ENCODE data around the gene SPATA2.
"Not testable (repeated sequence)": the region's sequence is repeated elsewhere in the genome, so short reads cannot be mapped to it uniquely, and the experiment has no call there.

SPATA2 gene

DNA sequence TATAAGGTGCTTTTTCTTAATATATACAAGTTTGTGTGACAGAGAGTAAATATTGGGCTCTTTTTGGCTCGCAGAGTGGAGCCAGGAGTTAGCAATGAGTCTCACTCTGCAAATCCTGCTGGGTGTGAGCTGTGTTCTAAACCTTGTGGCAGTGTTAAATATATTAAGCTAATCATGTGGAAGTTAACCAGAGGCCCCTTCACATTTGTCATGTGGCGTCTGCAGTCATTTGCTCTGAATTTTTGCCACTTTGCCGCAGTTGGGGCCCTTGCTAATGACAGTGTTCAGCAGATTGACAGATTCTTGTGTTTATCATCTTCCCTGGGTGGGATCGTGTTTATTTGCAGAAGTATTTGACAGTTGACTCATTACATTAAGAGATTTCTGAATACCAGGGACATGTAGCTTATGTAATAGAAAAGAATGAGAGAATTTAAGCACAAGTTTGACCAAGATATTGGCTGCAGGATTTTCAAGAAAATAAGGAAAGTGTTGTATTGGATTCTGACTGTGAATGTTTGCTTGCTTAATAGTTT lies 37.9 kb downstream of the SPATA2 start:
- TF ChIP-seq POLR2A (IDR thresholded peaks at IDR 0.05; ENCODE audit: low read length): no peak
- no peak for TF ChIP-seq GATA1 (IDR thresholded peaks at IDR 0.05; ENCODE audit: low read depth, low read length)
- no peak for DNase-seq

DNA sequence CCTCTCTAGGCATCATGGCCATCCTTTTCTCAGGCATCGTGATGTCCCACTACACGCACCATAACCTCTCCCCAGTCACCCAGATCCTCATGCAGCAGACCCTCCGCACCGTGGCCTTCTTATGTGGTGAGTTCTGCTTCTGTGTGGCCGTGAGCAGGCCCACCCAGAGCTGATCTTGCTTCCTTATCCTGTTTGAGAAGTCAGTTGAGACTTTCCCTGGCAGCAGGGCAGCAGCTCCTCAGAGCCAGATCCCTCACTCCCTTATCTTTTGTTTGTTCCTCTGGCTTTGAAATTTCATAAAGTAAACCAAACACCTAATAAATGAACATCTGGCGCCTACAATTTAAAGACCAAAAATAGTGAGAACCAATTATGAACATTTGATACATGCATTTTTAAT lies 40.6 kb downstream of the SPATA2 start:
- TF ChIP-seq GATA1 (IDR thresholded peaks at IDR 0.05; ENCODE audit: low read depth, low read length) (no peak), POLR2A (IDR thresholded peaks at IDR 0.05; ENCODE audit: low read length) (no peak)
- DNase-seq: no peak

DNA sequence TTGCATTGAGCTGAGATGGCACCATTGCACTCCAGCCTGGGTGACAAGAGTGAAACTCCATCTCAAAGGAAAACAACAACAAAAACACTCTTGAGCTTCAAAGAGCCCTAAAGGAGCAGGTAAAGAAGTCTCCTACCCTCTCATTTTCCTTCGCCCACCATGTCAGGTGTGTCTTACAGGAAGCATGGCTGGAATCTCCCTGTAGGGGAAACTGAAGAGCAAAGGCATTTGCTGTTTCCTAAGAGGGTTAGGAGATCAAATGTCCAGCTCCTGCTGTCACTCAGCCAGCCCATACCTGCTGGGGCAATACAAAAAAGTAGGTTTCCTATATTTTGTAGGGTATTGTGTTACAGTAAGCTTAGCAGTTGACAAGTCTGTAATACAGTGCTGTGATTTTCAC lies 43.3 kb downstream of the SPATA2 start:
- DNase-seq: no peak
- TF ChIP-seq POLR2A (IDR thresholded peaks at IDR 0.05; ENCODE audit: low read length) (no peak), GATA1 (IDR thresholded peaks at IDR 0.05; ENCODE audit: low read depth, low read length) (no peak)

- no peak for DNase-seq
- no peak for TF ChIP-seq POLR2A (IDR thresholded peaks at IDR 0.05; ENCODE audit: low read length)
- TF ChIP-seq GATA1 (IDR thresholded peaks at IDR 0.05; ENCODE audit: low read depth, low read length): no peak
These were observed 43.9 kb downstream of the SPATA2 start for GRCh38 chr20:49871391-49871948.

DNA sequence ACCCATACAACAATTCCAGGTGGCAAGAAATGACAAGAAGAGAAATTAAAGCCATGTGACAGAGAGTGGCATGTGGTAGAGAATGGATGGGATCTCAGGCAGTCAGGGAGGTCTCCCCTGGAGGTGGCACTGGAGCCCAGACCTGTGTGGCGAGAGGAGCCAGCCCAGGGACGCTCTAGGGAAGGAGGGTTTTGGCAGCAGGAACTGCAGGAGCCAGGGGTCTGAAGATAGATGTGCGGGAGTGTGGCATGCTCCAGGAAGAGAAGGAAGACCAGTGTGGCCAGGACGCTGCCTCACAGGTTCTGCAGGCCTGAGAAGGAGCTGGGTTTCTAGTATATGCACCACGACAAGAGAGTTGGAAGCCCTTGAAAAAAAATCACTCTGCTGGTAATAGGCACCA lies 45.1 kb downstream of the SPATA2 start:
- no peak for DNase-seq
- no peak for TF ChIP-seq GATA1 (IDR thresholded peaks at IDR 0.05; ENCODE audit: low read depth, low read length)
- no peak for TF ChIP-seq POLR2A (IDR thresholded peaks at IDR 0.05; ENCODE audit: low read length)

DNA sequence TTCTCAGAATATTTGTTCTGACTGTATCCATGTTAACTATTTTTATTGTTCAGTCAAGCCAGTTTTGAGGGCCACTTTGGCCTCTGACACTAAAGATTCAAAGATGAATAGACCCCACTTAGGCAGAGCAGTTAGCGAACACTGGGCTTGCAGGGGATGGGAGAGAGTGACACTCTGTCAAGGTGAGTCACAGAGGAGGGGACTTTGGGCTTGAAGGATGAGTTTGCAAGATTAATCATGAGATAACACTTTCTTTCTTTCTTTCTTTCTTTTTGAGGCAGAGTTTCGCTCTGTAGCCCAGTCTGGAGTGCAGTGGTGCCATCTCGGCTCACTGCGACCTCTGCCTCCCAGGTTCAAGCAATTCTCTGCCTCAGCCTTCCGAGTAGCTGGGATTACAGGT lies 46.4 kb downstream of the SPATA2 start:
- TF ChIP-seq POLR2A (IDR thresholded peaks at IDR 0.05; ENCODE audit: low read length) (no peak), GATA1 (IDR thresholded peaks at IDR 0.05; ENCODE audit: low read depth, low read length) (no peak)
- DNase-seq: peak; percentile 7 to 38

- no peak for TF ChIP-seq POLR2A (IDR thresholded peaks at IDR 0.05; ENCODE audit: low read length)
- TF ChIP-seq GATA1 (IDR thresholded peaks at IDR 0.05; ENCODE audit: low read depth, low read length): no peak
- DNase-seq: no peak
These were observed 46.8 kb downstream of the SPATA2 start for GRCh38 chr20:49868538-49868937.

- TF ChIP-seq POLR2A (IDR thresholded peaks at IDR 0.05; ENCODE audit: low read length) (no peak), GATA1 (IDR thresholded peaks at IDR 0.05; ENCODE audit: low read depth, low read length) (no peak)
- DNase-seq: no peak
These were observed 47.7 kb downstream of the SPATA2 start for GRCh38 chr20:49867453-49868215.

DNA sequence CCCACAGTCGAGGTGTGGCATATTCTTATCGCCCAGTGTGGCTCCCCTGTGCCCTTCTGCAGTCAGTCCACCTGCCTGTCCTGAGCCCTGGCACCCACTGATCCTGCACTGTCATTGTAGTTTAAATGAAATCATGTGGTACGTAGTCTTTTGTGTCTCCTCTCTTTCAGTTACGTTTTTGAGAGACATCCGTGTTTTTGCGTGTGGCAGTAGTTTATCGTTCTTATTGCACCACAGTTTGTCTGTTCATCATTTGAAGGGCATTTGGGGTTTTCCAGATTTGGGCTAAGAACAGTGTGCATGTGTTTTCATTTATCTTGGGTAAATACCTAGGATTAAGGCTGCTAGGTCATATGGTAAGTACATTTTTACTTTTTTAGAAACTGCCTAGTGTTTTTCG lies 49.3 kb downstream of the SPATA2 start:
- DNase-seq: no peak
- TF ChIP-seq POLR2A (IDR thresholded peaks at IDR 0.05; ENCODE audit: low read length) (no peak), GATA1 (IDR thresholded peaks at IDR 0.05; ENCODE audit: low read depth, low read length) (no peak)

DNA sequence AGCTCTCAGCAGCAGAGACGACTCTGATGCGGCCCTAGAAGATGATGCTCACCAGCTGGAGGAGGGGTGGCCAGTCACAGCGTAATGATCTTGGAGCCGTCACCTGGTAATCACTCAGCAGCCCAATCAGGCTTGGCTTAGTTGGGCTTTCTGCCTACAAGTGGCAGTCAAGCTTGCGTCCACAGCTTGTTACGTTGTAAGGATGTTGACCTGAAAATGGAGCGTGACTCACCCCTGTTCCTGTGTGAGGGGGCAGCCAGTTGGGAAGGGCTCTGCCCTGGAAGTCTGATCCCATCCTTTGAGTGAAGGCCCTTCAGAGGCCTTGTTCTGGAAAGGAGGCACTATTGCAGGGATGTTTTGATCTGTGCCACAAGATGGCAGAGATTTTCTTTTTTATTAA lies 49.8 kb downstream of the SPATA2 start:
- DNase-seq: no peak
- TF ChIP-seq GATA1 (IDR thresholded peaks at IDR 0.05; ENCODE audit: low read depth, low read length) (no peak), POLR2A (IDR thresholded peaks at IDR 0.05; ENCODE audit: low read length) (no peak)

- DNase-seq: no peak
- no peak for TF ChIP-seq GATA1 (IDR thresholded peaks at IDR 0.05; ENCODE audit: low read depth, low read length)
- no peak for TF ChIP-seq POLR2A (IDR thresholded peaks at IDR 0.05; ENCODE audit: low read length)
These were observed 51.7 kb downstream of the SPATA2 start for GRCh38 chr20:49863666-49864065.

DNA sequence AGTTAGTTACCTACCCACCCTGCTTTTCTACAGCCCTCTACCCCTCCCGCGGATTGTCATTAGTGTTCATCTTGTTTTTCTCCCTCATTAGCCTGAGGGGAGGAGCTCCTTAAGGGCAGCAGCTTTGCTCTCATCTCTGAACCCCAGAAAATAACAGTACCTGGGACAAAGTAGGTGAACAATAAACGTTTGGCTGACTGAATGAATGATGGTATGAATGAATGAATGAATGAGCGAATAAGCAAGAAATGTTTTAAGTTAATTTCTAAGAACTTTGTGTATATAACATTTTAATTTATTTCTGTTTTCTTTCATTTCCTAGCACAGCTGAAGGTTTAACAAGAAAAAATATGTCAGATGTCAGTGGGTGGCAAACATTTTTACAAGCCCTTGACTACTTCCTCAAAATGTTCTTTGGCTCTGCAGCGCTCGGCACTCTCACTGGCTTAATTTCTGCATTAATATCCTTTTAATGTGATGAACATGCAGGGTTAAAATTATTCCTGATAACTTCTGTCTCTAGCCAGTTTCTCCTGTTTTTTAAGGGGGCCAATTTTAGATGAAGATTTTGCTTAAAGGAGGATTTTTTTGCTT lies 52.6 kb downstream of the SPATA2 start:
- no peak for TF ChIP-seq POLR2A (IDR thresholded peaks at IDR 0.05; ENCODE audit: low read length)
- TF ChIP-seq GATA1 (IDR thresholded peaks at IDR 0.05; ENCODE audit: low read depth, low read length): no peak

GRCh38 chr20:49861232-49861631 lies 54.1 kb downstream of the SPATA2 start:
- DNase-seq: not testable (repeated sequence)

More for the DNA sequence above, 52.6 kb downstream of the SPATA2 start:
- DNase-seq: no peak

GRCh38 chr20:49859807-49860206 lies 55.5 kb downstream of the SPATA2 start:
- no peak for DNase-seq
- TF ChIP-seq GATA1 (IDR thresholded peaks at IDR 0.05; ENCODE audit: low read depth, low read length) (no peak), POLR2A (IDR thresholded peaks at IDR 0.05; ENCODE audit: low read length) (no peak)

- no peak for DNase-seq
- TF ChIP-seq GATA1 (IDR thresholded peaks at IDR 0.05; ENCODE audit: low read depth, low read length) (no peak), POLR2A (IDR thresholded peaks at IDR 0.05; ENCODE audit: low read length) (no peak)
These were observed 56.3 kb downstream of the SPATA2 start for GRCh38 chr20:49859011-49859410.
